LNCAP (cell line): Measurements from ENCODE around the gene TBC1D2.

ENCODE experiments used
- TF ChIP-seq, protein P1 (sequence below): fragments of 450-650 bp; IDR thresholded peaks from 2 replicates; pipeline ENCODE4 v1.5.1; 2017; ENCODE audit warnings: mild to moderate bottlenecking

Gene TBC1D2

GRCh38 chr9:98242426-98242825 lies 13.0 kb downstream of the TBC1D2 start:
- TF ChIP-seq, protein P1, sequence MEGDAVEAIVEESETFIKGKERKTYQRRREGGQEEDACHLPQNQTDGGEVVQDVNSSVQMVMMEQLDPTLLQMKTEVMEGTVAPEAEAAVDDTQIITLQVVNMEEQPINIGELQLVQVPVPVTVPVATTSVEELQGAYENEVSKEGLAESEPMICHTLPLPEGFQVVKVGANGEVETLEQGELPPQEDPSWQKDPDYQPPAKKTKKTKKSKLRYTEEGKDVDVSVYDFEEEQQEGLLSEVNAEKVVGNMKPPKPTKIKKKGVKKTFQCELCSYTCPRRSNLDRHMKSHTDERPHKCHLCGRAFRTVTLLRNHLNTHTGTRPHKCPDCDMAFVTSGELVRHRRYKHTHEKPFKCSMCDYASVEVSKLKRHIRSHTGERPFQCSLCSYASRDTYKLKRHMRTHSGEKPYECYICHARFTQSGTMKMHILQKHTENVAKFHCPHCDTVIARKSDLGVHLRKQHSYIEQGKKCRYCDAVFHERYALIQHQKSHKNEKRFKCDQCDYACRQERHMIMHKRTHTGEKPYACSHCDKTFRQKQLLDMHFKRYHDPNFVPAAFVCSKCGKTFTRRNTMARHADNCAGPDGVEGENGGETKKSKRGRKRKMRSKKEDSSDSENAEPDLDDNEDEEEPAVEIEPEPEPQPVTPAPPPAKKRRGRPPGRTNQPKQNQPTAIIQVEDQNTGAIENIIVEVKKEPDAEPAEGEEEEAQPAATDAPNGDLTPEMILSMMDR, result no peak

GRCh38 chr9:98241357-98242300 lies 13.8 kb downstream of the TBC1D2 start:
- TF ChIP-seq, protein P1, result no peak

DNA sequence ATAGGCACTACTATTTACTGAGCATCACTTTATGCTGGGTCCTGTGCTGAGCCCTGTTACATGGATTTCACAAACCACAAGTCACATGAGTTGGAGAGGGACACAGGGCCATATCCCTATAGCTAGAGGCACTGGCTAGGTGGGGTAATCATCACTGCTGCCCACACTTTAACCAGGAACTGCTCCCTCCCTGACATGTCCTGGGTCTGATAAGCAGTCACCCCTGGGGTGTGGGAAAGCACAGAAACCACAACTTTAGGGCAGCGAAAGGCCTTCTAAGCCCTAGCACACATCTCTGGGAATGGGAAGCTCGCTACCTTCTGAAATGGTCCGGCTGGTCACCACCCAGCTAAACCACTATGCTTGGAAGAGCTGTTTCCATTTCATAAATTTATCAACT lies 15.0 kb downstream of the TBC1D2 start:
- TF ChIP-seq, protein P1, result no peak

DNA sequence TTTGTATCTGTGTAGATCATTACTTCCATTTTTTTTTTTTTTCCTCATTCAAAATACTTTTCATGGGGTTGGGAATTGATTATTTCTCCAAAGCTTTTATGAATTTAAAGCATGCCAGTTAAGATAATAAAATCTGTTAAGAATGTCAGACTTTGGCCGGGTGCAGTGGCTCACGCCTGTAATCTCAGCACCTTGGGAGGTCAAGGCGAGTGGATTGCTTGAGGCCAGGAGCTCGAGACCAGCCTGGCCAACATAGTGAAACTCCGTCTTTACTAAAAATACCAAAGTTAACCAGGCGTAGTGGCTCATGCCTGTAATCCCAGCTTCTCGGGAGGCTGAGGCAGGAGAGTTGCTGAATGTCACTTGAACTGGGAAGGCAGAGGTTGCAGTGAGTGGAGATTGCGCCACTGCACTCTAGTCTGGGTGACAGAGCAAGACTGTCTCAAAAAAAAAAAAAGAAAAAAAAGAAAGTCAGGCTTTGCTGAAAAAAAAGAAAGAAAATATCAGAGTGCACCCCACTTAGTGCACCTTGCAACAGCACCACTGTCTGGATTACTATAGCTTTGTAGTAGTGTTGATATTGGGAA lies 18.5 kb downstream of the TBC1D2 start:
- TF ChIP-seq, protein P1, result no peak

DNA sequence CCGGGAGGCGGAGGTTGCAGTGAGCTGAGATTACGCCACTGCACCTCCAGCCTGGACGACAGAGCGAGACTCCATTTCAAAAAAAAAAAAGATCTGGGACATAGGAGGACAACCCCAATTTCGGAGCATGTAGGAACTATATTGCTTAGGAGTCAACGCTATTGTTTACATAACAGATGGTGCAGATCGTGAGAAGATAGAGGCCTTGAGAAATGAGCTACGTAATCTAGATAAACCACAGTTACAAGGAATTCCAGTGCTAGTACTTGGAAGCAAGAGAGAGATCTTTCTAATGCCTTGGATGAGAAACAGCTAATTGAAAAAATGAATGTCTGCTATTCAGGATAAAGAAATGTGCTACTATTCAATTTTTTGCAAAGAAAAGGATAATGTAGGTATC lies 20.3 kb downstream of the TBC1D2 start:
- TF ChIP-seq, protein P1, result no peak

GRCh38 chr9:98234245-98234825 lies 21.1 kb downstream of the TBC1D2 start:
- TF ChIP-seq, protein P1, result no peak; the same call in 1 of the 2 replicates

DNA sequence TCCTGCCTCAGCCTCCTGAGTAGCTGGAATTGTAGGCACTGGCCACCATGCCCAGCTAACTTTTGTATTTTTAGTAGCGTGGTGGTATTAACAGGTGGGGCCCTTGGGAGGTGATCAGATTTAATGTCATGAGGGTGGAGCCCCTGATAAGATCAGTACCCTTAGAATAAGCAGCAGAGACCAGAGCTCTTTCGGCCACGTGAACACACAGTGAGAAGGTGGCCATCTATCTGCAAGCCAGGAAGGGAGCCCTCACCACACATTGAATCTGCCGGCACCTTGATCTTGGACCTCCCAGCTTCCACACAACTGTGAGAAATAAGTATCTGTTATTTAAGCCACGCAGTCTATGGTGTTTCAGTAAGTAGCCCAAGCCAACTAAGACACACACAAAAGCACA lies 22.5 kb downstream of the TBC1D2 start:
- TF ChIP-seq, protein P1, result no peak
